ENCODE data around the gene FAM240A. TPM values are rescaled to one million over a fixed set of nuclear protein-coding genes. Genes with fewer than 3 reads are reported as not detected.

Gene FAM240A
- not detected in 2 replicates for total RNA-seq (2014; rRNA removed; shearing (Covaris generic))
- 0.18 TPM in 1 of 2 replicates, not detected in the other for polyA plus RNA-seq (2016; fragmentation: Nextera tagmentation; extraction: Ambion mirVana)
- long read RNA-seq, result 0 reads

DNA sequence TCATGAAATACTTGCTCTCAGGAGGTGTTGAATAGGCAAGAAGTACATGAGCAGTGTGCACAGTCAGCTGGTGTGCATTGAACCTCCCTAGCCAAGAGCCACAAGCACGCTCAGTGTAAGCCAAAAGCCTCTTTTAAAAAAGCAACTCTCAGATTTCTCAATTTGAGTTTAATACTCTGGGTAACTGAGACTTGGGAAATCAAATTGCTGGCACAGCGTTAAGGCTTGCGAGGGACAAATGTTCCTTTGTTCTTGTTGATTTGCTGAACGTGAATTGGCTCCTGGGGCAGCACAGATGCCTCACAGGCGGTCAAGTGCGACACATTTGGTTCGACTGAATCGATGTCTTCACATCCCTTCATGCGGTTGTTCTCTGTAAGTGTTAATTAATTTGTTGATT lies at the start of gene FAM240A:
FAM240A (plus strand) TSS at position 202 of the 400 bp plus-strand sequence; CDS start at position 361, 159 bp downstream.
- Mint-ChIP-seq H3K4me3 (no peak within 1 kb of the TSS), H3K27ac (no peak within 1 kb of the TSS), H3K4me1 (peaks cover 31% of the 10 kb centered on the region), H3K36me3 (ENCODE audit: low read depth) (no peaks in the 10 kb centered on the region), H3K9me3 (no peaks in the 10 kb centered on the region), H3K27me3 (ENCODE audit: insufficient read depth, low read depth, poor library complexity) (peaks cover 8% of the 10 kb centered on the region)
- Histone ChIP-seq H3K4me2 (no peak within 1 kb of the TSS), H3K27ac (ENCODE audit: low read depth) (no peak within 1 kb of the TSS), H3K79me2 (replicated peaks; ENCODE audit: insufficient read depth) (no peaks in the 10 kb centered on the region), H3K27me3 (ENCODE audit: insufficient read depth) (no peaks in the 10 kb centered on the region), H3K36me3 (ENCODE audit: insufficient read depth) (no peaks in the 10 kb centered on the region), H4K20me1 (replicated peaks; ENCODE audit: insufficient read depth) (no peaks in the 10 kb centered on the region), H3F3A (replicated peaks; ENCODE audit: low read depth) (no peaks in the 10 kb centered on the region), H3K9me2 (ENCODE audit: insufficient read depth) (no peaks in the 10 kb centered on the region), H2AFZ (peak within 1 kb of the TSS; percentile 16; the same call in 1 of the 2 replicates), H3K4me3 (no peak within 1 kb of the TSS), H3K4me1 (ENCODE audit: insufficient read depth) (peaks cover 19% of the 10 kb centered on the region)
- no peak for TF ChIP-seq JUNB (IDR thresholded peaks at IDR 0.05; ENCODE audit: unreplicated experiment)
- TF ChIP-seq CREB1 (CRISPR knock-in tag; IDR thresholded peaks at IDR 0.05; ENCODE audit: low read depth), result no peak
- TF ChIP-seq, protein P1, sequence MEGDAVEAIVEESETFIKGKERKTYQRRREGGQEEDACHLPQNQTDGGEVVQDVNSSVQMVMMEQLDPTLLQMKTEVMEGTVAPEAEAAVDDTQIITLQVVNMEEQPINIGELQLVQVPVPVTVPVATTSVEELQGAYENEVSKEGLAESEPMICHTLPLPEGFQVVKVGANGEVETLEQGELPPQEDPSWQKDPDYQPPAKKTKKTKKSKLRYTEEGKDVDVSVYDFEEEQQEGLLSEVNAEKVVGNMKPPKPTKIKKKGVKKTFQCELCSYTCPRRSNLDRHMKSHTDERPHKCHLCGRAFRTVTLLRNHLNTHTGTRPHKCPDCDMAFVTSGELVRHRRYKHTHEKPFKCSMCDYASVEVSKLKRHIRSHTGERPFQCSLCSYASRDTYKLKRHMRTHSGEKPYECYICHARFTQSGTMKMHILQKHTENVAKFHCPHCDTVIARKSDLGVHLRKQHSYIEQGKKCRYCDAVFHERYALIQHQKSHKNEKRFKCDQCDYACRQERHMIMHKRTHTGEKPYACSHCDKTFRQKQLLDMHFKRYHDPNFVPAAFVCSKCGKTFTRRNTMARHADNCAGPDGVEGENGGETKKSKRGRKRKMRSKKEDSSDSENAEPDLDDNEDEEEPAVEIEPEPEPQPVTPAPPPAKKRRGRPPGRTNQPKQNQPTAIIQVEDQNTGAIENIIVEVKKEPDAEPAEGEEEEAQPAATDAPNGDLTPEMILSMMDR (conservative IDR thresholded peaks at IDR 0.05; ENCODE audit: low read depth in 2 of 2), result no peak
- TF ChIP-seq POLR2AphosphoS5 (IDR thresholded peaks at IDR 0.05; ENCODE audit: low read depth), result no peak
- no peak for TF ChIP-seq ZNF331 (CRISPR knock-in tag; IDR thresholded peaks at IDR 0.05; ENCODE audit: low read depth)
- DNase-seq (ENCODE audit: low spot score) (no peak), ATAC-seq (no peak)

GRCh38 chr3:46564190-46565021 lies 47.9 kb upstream of the FAM240A start:
- Mint-ChIP-seq H3K27me3 (ENCODE audit: insufficient read depth, low read depth, poor library complexity) (peaks cover 19% of the 10 kb centered on the region), H3K27ac (no peak overlapping the region), H3K4me1 (peaks cover 63% of the 10 kb centered on the region), H3K9me3 (peaks cover 27% of the 10 kb centered on the region), H3K4me3 (peak overlapping the region; percentile 71; the same call in 1 of the 3 replicates), H3K36me3 (ENCODE audit: low read depth) (peaks cover 24% of the 10 kb centered on the region)
- Histone ChIP-seq H3K36me3 (ENCODE audit: insufficient read depth) (peaks cover 7% of the 10 kb centered on the region), H3K79me2 (replicated peaks; ENCODE audit: insufficient read depth) (peaks cover 9% of the 10 kb centered on the region), H3K27me3 (ENCODE audit: insufficient read depth) (no peaks in the 10 kb centered on the region), H4K20me1 (replicated peaks; ENCODE audit: insufficient read depth) (no peaks in the 10 kb centered on the region), H3F3A (replicated peaks; ENCODE audit: low read depth) (peaks cover 11% of the 10 kb centered on the region; the same call in 1 of the 2 replicates), H2AFZ (no peak overlapping the region), H3K9me2 (ENCODE audit: insufficient read depth) (no peaks in the 10 kb centered on the region), H3K4me3 (no peak overlapping the region), H3K4me2 (peak overlapping the region; percentile 82), H3K4me1 (ENCODE audit: insufficient read depth) (peaks cover 55% of the 10 kb centered on the region), H3K27ac (ENCODE audit: low read depth) (no peak overlapping the region)
- TF ChIP-seq ETS1 (IDR thresholded peaks at IDR 0.05) (no peak), JUNB (IDR thresholded peaks at IDR 0.05; ENCODE audit: unreplicated experiment) (no peak), CREB1 (CRISPR knock-in tag; IDR thresholded peaks at IDR 0.05; ENCODE audit: low read depth) (no peak), EZH2 (IDR thresholded peaks at IDR 0.05; ENCODE audit: low read depth, unreplicated experiment) (no peak), EZH2phosphoT487 (IDR thresholded peaks at IDR 0.05; ENCODE audit: unreplicated experiment) (no peak), NANOG (IDR thresholded peaks at IDR 0.05; ENCODE audit: borderline replicate concordance) (no peak), POLR2AphosphoS5 (IDR thresholded peaks at IDR 0.05; ENCODE audit: low read depth) (no peak), ZNF462 (CRISPR knock-in tag; IDR thresholded peaks at IDR 0.05) (no peak), ZNF331 (CRISPR knock-in tag; IDR thresholded peaks at IDR 0.05; ENCODE audit: low read depth) (no peak)
- DNase-seq (ENCODE audit: low spot score) (no peak), ATAC-seq (no peak)

All from GM23338 (cell line).